Stimulated activated CD4-positive, alpha-beta T cell treated with anti-CD3 and anti-CD28 coated beads, TNF-alpha, amount 100 ng/mL, for 24 hours (primary cell): ENCODE results near the gene INCA1.

ENCODE experiments used
- DNase-seq, 3 experiments: peaks; one replicate each; pipeline ENCODE4 v3.0.0-alpha.2; 2020; ENCODE audit warnings: low read depth in 3 of 3

The INCA1 gene

GRCh38 chr17:5011928-5012327 lies 14.6 kb upstream of the INCA1 start:
- DNase-seq = peak in 1 of 3 experiments; percentile 22

- DNase-seq = no peak
Measured at GRCh38 chr17:5003214-5003867, 6.0 kb upstream of the INCA1 start.

GRCh38 chr17:5002121-5002788 lies 4.9 kb upstream of the INCA1 start:
- no peak for DNase-seq

DNA sequence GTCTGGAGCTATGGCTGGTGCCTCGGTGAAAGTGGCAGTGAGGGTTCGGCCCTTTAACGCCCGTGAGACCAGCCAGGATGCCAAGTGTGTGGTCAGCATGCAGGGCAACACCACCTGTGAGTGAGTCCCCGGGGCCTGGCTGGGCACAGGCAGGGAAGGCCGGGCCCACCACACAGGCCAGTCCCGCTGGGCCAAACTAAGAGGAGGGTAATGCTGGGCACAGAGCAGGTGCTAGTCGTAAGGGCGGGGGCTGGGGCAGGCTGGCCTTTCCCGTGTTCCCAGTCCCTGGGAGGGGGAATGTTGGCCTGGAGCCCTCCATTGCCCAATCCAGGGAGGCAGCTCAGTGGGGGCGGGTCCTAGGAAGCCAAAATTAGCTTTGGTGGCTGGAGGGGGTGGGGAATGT lies 2.9 kb upstream of the INCA1 start:
- no peak for DNase-seq

GRCh38 chr17:4999430-5000093 lies 2.2 kb upstream of the INCA1 start:
- no peak for DNase-seq

DNA sequence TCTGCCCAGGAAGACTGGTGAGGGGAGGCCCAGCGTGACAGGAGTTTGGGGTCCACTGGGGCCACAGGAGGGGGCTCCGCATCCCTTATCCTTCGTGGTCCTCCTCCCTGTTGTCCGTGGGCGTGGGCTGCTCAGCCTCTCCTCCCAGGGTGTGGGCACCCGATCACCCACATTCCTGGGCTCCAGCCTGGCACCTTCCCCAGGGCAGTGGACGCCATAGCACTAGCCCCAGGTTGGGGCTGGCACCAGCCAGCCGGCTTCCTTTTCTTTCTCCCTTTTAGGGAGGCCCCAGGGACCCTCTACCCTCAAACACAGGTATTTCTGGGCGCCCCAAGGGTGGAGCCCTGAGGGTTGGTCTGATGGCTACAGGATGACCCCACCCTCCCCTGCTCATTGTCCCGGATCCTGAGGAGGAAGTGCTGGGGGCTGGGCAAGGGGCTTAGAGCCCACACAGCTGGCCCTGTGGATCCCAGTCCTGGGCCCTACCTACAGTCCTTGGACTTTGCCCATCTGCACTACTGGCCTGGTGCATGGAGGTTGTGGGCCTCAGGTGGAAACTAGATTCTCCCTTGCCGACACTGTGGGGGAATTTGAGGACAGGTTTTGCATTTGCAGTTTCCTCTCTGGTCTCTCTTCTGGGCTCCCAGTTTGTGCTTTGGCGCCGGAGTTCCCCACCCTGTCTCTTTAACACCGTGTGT lies 1.6 kb upstream of the INCA1 start:
- DNase-seq = no peak

GRCh38 chr17:4998027-4998731 lies 857 bp upstream of the INCA1 start:
- no peak for DNase-seq

GRCh38 chr17:4994081-4994595 lies 3.2 kb downstream of the INCA1 start:
- no peak for DNase-seq

- no peak for DNase-seq
Measured at GRCh38 chr17:4987767-4988567, 9.4 kb downstream of the INCA1 start.

GRCh38 chr17:4986951-4987766 lies 10.2 kb downstream of the INCA1 start, which contains the start of gene CAMTA2:
Gene CAMTA2, minus strand, starts transcription at chr17:4987675. Its CDS starts 1,453 bp downstream, at chr17:4986222.
- peak; percentile 74 to 89 (median 84) for DNase-seq

GRCh38 chr17:4986403-4986802 lies 10.9 kb downstream of the INCA1 start:
- no peak for DNase-seq

GRCh38 chr17:4982305-4982704 lies 15.0 kb downstream of the INCA1 start:
- DNase-seq = no peak

DNA sequence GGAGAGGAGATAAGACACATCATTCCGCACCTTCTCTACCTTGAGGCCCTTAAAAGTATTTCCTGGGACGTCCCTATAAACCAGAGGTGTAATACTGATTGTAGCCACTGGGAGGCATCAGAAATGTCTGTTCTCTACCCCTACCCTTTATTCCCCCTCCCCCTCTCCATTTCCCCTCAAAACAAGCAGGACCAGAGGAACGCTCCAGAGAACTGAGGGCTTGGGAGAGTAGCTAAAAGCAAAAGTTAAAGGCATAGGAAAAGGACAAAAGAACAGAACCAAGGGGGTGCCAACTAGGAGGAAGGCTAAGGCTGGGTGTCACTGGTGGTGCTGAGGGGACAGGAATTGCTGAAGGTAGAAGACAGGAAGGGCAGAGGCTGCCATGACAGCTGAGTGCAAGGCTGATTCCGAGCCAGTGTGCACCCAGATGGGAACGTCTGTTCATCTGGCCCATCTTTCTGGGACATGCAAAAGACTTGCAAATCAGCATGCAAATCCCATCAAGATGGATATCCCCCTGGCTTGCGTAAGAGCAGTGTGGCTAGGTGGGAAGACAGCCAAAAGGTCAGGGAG lies 16.6 kb downstream of the INCA1 start:
- peak in 1 of 3 experiments; percentile 54 for DNase-seq

- DNase-seq = no peak
Measured at GRCh38 chr17:4978726-4979125, 18.6 kb downstream of the INCA1 start.

- no peak for DNase-seq
Measured at GRCh38 chr17:4974115-4974670, 23.1 kb downstream of the INCA1 start.

- no peak for DNase-seq
Measured at GRCh38 chr17:4973256-4974114, 23.8 kb downstream of the INCA1 start.

- no peak for DNase-seq
Measured at GRCh38 chr17:4972752-4973151, 24.6 kb downstream of the INCA1 start.

GRCh38 chr17:4972322-4972721 lies 25.0 kb downstream of the INCA1 start:
- DNase-seq = no peak
